ENCODE data around the gene CPNE4.

Gene CPNE4

DNA sequence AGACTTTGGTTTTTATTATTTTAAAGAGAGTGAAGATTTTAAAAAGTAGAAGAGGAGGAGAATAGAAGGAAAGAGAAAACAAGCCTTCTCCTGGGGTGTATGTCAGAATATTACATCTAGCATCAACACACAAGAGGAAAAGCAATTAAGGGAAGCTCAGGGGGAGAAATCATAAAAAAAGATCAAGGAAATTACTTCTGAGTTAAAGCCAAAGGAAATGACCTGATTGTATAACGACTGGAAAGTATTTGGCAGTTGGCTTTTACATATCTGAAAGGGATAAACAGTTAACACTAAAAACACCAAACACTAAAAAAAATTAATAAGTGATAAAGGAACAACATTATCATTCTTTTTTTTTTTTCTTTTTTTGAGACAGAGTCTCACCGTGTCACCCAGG is 58.4 kb downstream of the CPNE4 start:
- Histone ChIP-seq H3K9me2 (ENCODE audit: low read depth, low read length) (no peaks in the 10 kb centered on the region), H4K20me1 (ENCODE audit: insufficient read depth, low read length) (no peaks in the 10 kb centered on the region), H3K4me2 (ENCODE audit: low read length) (no peak overlapping the region), H3K4me1 (ENCODE audit: insufficient read depth, low read length, severe bottlenecking) (no peaks in the 10 kb centered on the region), H3K36me3 (ENCODE audit: insufficient read depth, low read length) (no peaks in the 10 kb centered on the region), H3K4me3 (ENCODE audit: low read depth, low read length, poor library complexity, severe bottlenecking) (no peak overlapping the region), H3K27ac (ENCODE audit: low read depth, low read length, poor library complexity, severe bottlenecking) (no peak overlapping the region), H3K79me2 (ENCODE audit: insufficient read depth, low read length) (no peaks in the 10 kb centered on the region), H3K9ac (ENCODE audit: low read length) (no peak overlapping the region), H3K9me3 (ENCODE audit: low read length) (no peaks in the 10 kb centered on the region), H2AFZ (ENCODE audit: low read length) (no peak overlapping the region), H3F3A (ENCODE audit: insufficient read depth, low read length) (no peaks in the 10 kb centered on the region), H3K27me3 (ENCODE audit: insufficient read depth, low read length) (no peaks in the 10 kb centered on the region)
- TF ChIP-seq, protein P1, sequence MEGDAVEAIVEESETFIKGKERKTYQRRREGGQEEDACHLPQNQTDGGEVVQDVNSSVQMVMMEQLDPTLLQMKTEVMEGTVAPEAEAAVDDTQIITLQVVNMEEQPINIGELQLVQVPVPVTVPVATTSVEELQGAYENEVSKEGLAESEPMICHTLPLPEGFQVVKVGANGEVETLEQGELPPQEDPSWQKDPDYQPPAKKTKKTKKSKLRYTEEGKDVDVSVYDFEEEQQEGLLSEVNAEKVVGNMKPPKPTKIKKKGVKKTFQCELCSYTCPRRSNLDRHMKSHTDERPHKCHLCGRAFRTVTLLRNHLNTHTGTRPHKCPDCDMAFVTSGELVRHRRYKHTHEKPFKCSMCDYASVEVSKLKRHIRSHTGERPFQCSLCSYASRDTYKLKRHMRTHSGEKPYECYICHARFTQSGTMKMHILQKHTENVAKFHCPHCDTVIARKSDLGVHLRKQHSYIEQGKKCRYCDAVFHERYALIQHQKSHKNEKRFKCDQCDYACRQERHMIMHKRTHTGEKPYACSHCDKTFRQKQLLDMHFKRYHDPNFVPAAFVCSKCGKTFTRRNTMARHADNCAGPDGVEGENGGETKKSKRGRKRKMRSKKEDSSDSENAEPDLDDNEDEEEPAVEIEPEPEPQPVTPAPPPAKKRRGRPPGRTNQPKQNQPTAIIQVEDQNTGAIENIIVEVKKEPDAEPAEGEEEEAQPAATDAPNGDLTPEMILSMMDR (IDR thresholded peaks at IDR 0.05; ENCODE audit: low read length): no peak
- no peak for TF ChIP-seq EZH2 (IDR thresholded peaks at IDR 0.05; ENCODE audit: borderline replicate concordance, low read length)

DNA sequence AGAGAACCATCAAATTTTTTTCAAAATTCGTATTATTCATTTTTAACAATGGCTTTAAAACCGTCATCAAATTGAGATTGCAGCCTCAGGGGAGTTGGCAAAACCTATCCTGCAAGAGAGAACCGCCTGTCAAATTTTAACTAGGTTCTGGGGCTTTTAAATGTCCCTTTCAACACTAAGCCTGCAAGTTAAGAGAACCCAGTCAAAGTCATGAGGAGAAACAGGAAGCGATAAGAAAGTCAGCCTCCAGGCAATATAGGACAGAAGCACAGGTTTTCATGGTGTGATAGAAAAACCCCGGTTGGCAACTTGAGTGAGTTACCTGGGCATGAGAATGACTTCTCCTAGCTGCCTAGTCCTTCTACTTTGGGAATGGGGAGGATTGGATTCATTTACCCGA is 59.8 kb downstream of the CPNE4 start:
- Histone ChIP-seq H3K4me3 (ENCODE audit: low read depth, low read length, poor library complexity, severe bottlenecking) (no peak overlapping the region), H3K9me3 (ENCODE audit: low read length) (no peaks in the 10 kb centered on the region), H3K27me3 (ENCODE audit: insufficient read depth, low read length) (no peaks in the 10 kb centered on the region), H3K79me2 (ENCODE audit: insufficient read depth, low read length) (no peaks in the 10 kb centered on the region), H3K9me2 (ENCODE audit: low read depth, low read length) (no peaks in the 10 kb centered on the region), H3K9ac (ENCODE audit: low read length) (no peak overlapping the region), H3K4me2 (ENCODE audit: low read length) (no peak overlapping the region), H3K4me1 (ENCODE audit: insufficient read depth, low read length, severe bottlenecking) (no peaks in the 10 kb centered on the region), H3K36me3 (ENCODE audit: insufficient read depth, low read length) (no peaks in the 10 kb centered on the region), H3K27ac (ENCODE audit: low read depth, low read length, poor library complexity, severe bottlenecking) (no peak overlapping the region), H2AFZ (ENCODE audit: low read length) (no peak overlapping the region), H4K20me1 (ENCODE audit: insufficient read depth, low read length) (no peaks in the 10 kb centered on the region), H3F3A (ENCODE audit: insufficient read depth, low read length) (no peaks in the 10 kb centered on the region)
- no peak for TF ChIP-seq EZH2 (IDR thresholded peaks at IDR 0.05; ENCODE audit: borderline replicate concordance, low read length)
- TF ChIP-seq, protein P1 (IDR thresholded peaks at IDR 0.05; ENCODE audit: low read length): no peak

DNA sequence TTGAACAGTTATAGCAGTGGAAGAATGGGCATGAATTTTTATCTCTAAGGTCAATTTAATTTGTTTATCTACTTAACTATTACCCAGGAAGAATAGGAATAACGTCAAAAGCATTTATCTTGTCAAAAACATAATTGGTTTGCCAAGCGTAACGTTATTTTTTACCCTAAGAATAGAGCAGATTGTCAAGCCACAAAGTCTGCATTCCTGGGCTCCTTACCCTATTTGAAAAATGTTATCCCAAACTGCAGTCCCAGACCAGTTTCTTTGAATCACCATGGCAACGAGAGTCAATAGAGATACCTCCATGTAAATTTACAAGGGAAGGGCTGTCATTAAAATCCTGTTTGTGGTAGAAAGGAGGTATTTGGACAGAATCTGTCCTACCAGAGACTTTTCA is 61.1 kb downstream of the CPNE4 start:
- H3K4me1 ChIP-seq (ENCODE audit: insufficient read depth, low read length, severe bottlenecking): no peaks in the 10 kb centered on the region
- H3K9ac ChIP-seq (ENCODE audit: low read length): no peak overlapping the region
- no peak overlapping the region for H2AFZ ChIP-seq (ENCODE audit: low read length)
- H3K9me2 ChIP-seq (ENCODE audit: low read depth, low read length): no peaks in the 10 kb centered on the region
- no peaks in the 10 kb centered on the region for H3F3A ChIP-seq (ENCODE audit: insufficient read depth, low read length)
- no peak for TF ChIP-seq EZH2 (IDR thresholded peaks at IDR 0.05; ENCODE audit: borderline replicate concordance, low read length)
- TF ChIP-seq, protein P1 (IDR thresholded peaks at IDR 0.05; ENCODE audit: low read length): no peak
- H3K27me3 ChIP-seq (ENCODE audit: insufficient read depth, low read length): no peaks in the 10 kb centered on the region
- H3K4me3 ChIP-seq (ENCODE audit: low read depth, low read length, poor library complexity, severe bottlenecking): no peak overlapping the region
- H3K79me2 ChIP-seq (ENCODE audit: insufficient read depth, low read length): no peaks in the 10 kb centered on the region
- no peak overlapping the region for H3K4me2 ChIP-seq (ENCODE audit: low read length)
- H3K36me3 ChIP-seq (ENCODE audit: insufficient read depth, low read length): no peaks in the 10 kb centered on the region
- no peaks in the 10 kb centered on the region for H3K9me3 ChIP-seq (ENCODE audit: low read length)
- no peak overlapping the region for H3K27ac ChIP-seq (ENCODE audit: low read depth, low read length, poor library complexity, severe bottlenecking)
- H4K20me1 ChIP-seq (ENCODE audit: insufficient read depth, low read length): no peaks in the 10 kb centered on the region

All from OCI-LY1 (cell line).